ENCODE measurements around the gene SYT7.

DNA sequence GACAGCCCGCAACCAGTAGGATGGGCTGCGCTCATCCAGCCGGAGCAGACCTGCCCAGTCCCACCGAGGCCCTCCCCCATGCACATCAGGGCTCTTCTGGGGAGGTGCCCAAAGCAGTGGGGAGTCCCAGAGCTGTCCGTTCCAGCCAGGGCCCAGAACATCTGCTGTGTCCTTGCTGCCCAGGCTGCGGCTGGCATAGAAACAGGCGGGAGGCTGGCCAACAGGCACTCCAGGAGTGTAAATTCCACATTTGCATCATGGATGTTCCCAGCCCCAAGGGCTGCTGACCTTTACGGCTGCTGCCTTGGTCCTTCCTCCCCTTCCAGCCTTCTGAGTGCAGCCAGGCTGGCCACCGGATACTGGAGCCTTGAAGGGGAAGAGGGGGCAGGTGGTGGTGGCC is 30.0 kb upstream of the SYT7 start:
- TF ChIP-seq CTCF (IDR thresholded peaks at IDR 0.05) (no peak), POLR2A (IDR thresholded peaks at IDR 0.05) (no peak)
